Uterus (tissue), 2 donors: ENCODE measurements around the gene KIRREL3.

ENCODE experiments used
- CTCF ChIP-seq, 4 experiments: fragments of 200-600 bp in 2 of 4; fragments of 450-650 bp in 2 of 4; sonication (generic) in 2 of 4; IDR thresholded peaks; one replicate each; pipeline ENCODE4 v1.5.1; 2016 to 2019; ENCODE audit warnings: antibody characterized with exemption in 4 of 4, mild to moderate bottlenecking in 2 of 4, moderate library complexity in 1 of 4
- POLR2A ChIP-seq, 2 donors: fragments of 450-650 bp; IDR thresholded peaks; one replicate each; pipeline ENCODE4 v1.6.1; 2016; ENCODE audit warnings: antibody characterized with exemption in 2 of 2, mild to moderate bottlenecking in 1 of 2, moderate library complexity in 1 of 2

DNA sequence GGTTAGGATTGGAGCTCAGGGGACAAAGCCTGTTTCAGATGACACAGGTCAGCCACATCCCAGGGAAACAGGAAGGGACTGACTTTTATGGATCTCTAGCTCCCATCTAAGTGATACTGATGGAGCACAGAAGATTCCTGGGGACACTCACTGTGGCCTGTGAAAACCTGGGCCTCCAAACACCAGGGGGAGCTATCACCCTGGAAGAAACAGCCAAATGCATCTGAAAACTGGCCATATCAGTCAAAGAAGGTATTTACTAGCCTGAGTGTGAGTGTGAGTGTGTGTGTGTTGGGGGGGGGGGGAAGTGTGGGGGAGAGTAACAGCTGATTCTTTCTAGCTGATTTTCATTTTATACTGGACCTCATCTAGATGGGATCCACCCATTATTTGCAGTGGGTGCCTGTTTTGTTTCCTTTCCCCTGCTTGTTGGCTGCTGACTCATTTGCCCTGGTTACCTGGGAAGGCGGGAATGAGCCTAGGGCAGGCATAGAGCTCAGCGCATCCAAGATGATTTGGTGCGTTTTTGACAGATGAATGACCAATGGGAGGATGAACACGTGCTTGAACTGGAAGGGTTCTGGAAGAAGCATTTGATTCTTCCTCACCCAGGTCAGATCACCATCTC is 284.0 kb downstream of the KIRREL3 start:
- TF ChIP-seq POLR2A (IDR thresholded peaks at IDR 0.05) (no peak), CTCF (IDR thresholded peaks at IDR 0.05) (peak in 3 of 4 experiments; percentile 35 to 43 (median 36))
